Activated CD8-positive, alpha-beta memory T cell treated with anti-CD3 and anti-CD28 coated beads, Interleukin-2, amount 10 ng/mL, durations not matched to agents 7 days and 5 days (primary cell): ENCODE results near the gene MCF2L2. TPM values are rescaled to one million over a fixed set of nuclear protein-coding genes. Genes with fewer than 3 reads are reported as not detected.

Source experiments
- ATAC-seq: fragments of 150-1000 bp; cut with Tn5 transposase; one replicate; pipeline ENCODE4 v1.10.0; 2021; ENCODE audit warnings: moderate library complexity
- CTCF ChIA-PET: fragments of 350-600 bp; sonication (Branson Sonifier 250); formaldehyde crosslinking; loops from one replicate; lab custom pipeline; 2021; ENCODE audit warnings: antibody characterized with exemption; lab: Charles Lee
- DNase-seq: peaks from one replicate; pipeline ENCODE4 v3.0.0-alpha.2; 2020
- H3K27ac Mint-ChIP-seq: one replicate; pipeline ENCODE4 v1.8.0; 2021; ENCODE audit warnings: mild to moderate bottlenecking, mixed read lengths
- H3K27me3 Mint-ChIP-seq: one replicate; pipeline ENCODE4 v1.8.0; 2021; ENCODE audit warnings: mixed read lengths
- H3K36me3 Mint-ChIP-seq: one replicate; pipeline ENCODE4 v1.8.0; 2021; ENCODE audit warnings: mild to moderate bottlenecking, mixed read lengths
- H3K4me1 Mint-ChIP-seq: one replicate; pipeline ENCODE4 v1.8.0; 2021; ENCODE audit warnings: mixed read lengths
- H3K4me3 Mint-ChIP-seq: one replicate; pipeline ENCODE4 v1.8.0; 2021; ENCODE audit warnings: mild to moderate bottlenecking, moderate library complexity, mixed read lengths
- H3K9me3 Mint-ChIP-seq: one replicate; pipeline ENCODE4 v1.8.0; 2022; ENCODE audit warnings: low read depth, mixed read lengths
- total RNA-seq, 2 experiments: library from RNA; stranded (reverse); gene quantifications; one replicate each; pipeline ENCODE4 v1.2.3, GENCODE V29; 2021

Gene MCF2L2
- total RNA-seq, 2 experiments from 2014 or later, result 6.0 to 11.4 TPM

- no peak overlapping the region for H3K27ac Mint-ChIP-seq
Measured at GRCh38 chr3:183149915-183150750, 278.3 kb downstream of the MCF2L2 start.

GRCh38 chr3:183148056-183148455, 280.4 kb downstream of the MCF2L2 start:
- no peak overlapping the region for H3K4me3 Mint-ChIP-seq
- DNase-seq, result no peak
- ATAC-seq, result no peak
- H3K27ac Mint-ChIP-seq, result no peak overlapping the region
- H3K27me3 Mint-ChIP-seq, result no peaks in the 10 kb centered on the region
- peaks cover 24% of the 10 kb centered on the region for H3K36me3 Mint-ChIP-seq
- no peaks in the 10 kb centered on the region for H3K4me1 Mint-ChIP-seq
- CTCF ChIA-PET, result no interaction called here
- no peaks in the 10 kb centered on the region for H3K9me3 Mint-ChIP-seq

More at GRCh38 chr3:183149915-183150750, 278.3 kb downstream of the MCF2L2 start:
- no peak overlapping the region for H3K4me3 Mint-ChIP-seq
- CTCF ChIA-PET, result interaction anchor here (0.8 to 1.2 kb wide), 2 partner anchors 12 to 35 kb away, joined by 3 to 4 read pairs; partner anchors contain the start of gene LAMP3
- no peaks in the 10 kb centered on the region for H3K9me3 Mint-ChIP-seq
- H3K36me3 Mint-ChIP-seq, result peaks cover 28% of the 10 kb centered on the region
- ATAC-seq (no peak), DNase-seq (no peak)
- H3K27me3 Mint-ChIP-seq, result no peaks in the 10 kb centered on the region
- no peaks in the 10 kb centered on the region for H3K4me1 Mint-ChIP-seq

GRCh38 chr3:183144363-183144762, 284.1 kb downstream of the MCF2L2 start:
- no peaks in the 10 kb centered on the region for H3K9me3 Mint-ChIP-seq
- no peak overlapping the region for H3K4me3 Mint-ChIP-seq
- H3K4me1 Mint-ChIP-seq, result no peaks in the 10 kb centered on the region
- CTCF ChIA-PET, result no interaction called here
- H3K36me3 Mint-ChIP-seq, result peaks cover 20% of the 10 kb centered on the region
- H3K27me3 Mint-ChIP-seq, result no peaks in the 10 kb centered on the region
- ATAC-seq (no peak), DNase-seq (no peak)
- no peak overlapping the region for H3K27ac Mint-ChIP-seq

- no peak for DNase-seq
- Mint-ChIP-seq H3K4me3 (no peak overlapping the region), H3K36me3 (peaks cover 31% of the 10 kb centered on the region), H3K27me3 (no peaks in the 10 kb centered on the region), H3K9me3 (no peaks in the 10 kb centered on the region), H3K4me1 (no peaks in the 10 kb centered on the region), H3K27ac (no peak overlapping the region)
- ATAC-seq, result no peak
- CTCF ChIA-PET, result interaction anchor here (1.4 kb wide), 1 partner anchor 20 kb away, joined by 5 read pairs; no protein-coding TSS in a partner anchor
Measured at GRCh38 chr3:183142199-183142598, 286.2 kb downstream of the MCF2L2 start.

- Mint-ChIP-seq H3K27ac (no peak overlapping the region), H3K4me3 (no peak overlapping the region), H3K27me3 (no peaks in the 10 kb centered on the region), H3K4me1 (no peaks in the 10 kb centered on the region), H3K36me3 (peaks cover 62% of the 10 kb centered on the region), H3K9me3 (no peaks in the 10 kb centered on the region)
- ATAC-seq (no peak), DNase-seq (no peak)
- CTCF ChIA-PET, result interaction anchor here (1.1 kb wide), 1 partner anchor 251 kb away, joined by 3 read pairs; no protein-coding TSS in a partner anchor
Measured at GRCh38 chr3:183134844-183135243, 293.6 kb downstream of the MCF2L2 start.

GRCh38 chr3:183132409-183132808, 296.0 kb downstream of the MCF2L2 start:
- Mint-ChIP-seq H3K27ac (no peak overlapping the region), H3K4me3 (no peak overlapping the region), H3K4me1 (no peaks in the 10 kb centered on the region), H3K9me3 (peaks cover 11% of the 10 kb centered on the region), H3K27me3 (no peaks in the 10 kb centered on the region), H3K36me3 (peaks cover 65% of the 10 kb centered on the region)
- ATAC-seq (no peak), DNase-seq (no peak)
- CTCF ChIA-PET, result no interaction called here

- ATAC-seq (no peak), DNase-seq (no peak)
- H3K36me3 Mint-ChIP-seq, result peaks cover 63% of the 10 kb centered on the region
- no peaks in the 10 kb centered on the region for H3K27me3 Mint-ChIP-seq
- no peaks in the 10 kb centered on the region for H3K4me1 Mint-ChIP-seq
- H3K27ac Mint-ChIP-seq, result no peak overlapping the region
- CTCF ChIA-PET, result no interaction called here
- no peak overlapping the region for H3K4me3 Mint-ChIP-seq
- peaks cover 11% of the 10 kb centered on the region for H3K9me3 Mint-ChIP-seq
Measured at GRCh38 chr3:183131735-183132134, 296.7 kb downstream of the MCF2L2 start.

GRCh38 chr3:183131186-183131725, 297.2 kb downstream of the MCF2L2 start:
- no peak overlapping the region for H3K27ac Mint-ChIP-seq
- peaks cover 63% of the 10 kb centered on the region for H3K36me3 Mint-ChIP-seq
- no peaks in the 10 kb centered on the region for H3K27me3 Mint-ChIP-seq
- no peaks in the 10 kb centered on the region for H3K4me1 Mint-ChIP-seq
- DNase-seq, result no peak
- ATAC-seq, result no peak
- CTCF ChIA-PET, result no interaction called here
- peaks cover 11% of the 10 kb centered on the region for H3K9me3 Mint-ChIP-seq
- H3K4me3 Mint-ChIP-seq, result no peak overlapping the region

GRCh38 chr3:183129243-183129642, 299.2 kb downstream of the MCF2L2 start:
- Mint-ChIP-seq H3K27ac (no peak overlapping the region), H3K36me3 (peaks cover 54% of the 10 kb centered on the region), H3K9me3 (peaks cover 11% of the 10 kb centered on the region), H3K4me3 (no peak overlapping the region), H3K27me3 (no peaks in the 10 kb centered on the region), H3K4me1 (no peaks in the 10 kb centered on the region)
- no peak for ATAC-seq
- CTCF ChIA-PET, result interaction anchor here (0.8 to 1.8 kb wide), 2 partner anchors 10 to 254 kb away, joined by 3 to 7 read pairs; no protein-coding TSS in a partner anchor
- no peak for DNase-seq

- Mint-ChIP-seq H3K4me1 (no peaks in the 10 kb centered on the region), H3K9me3 (peaks cover 11% of the 10 kb centered on the region), H3K27me3 (no peaks in the 10 kb centered on the region), H3K4me3 (no peak overlapping the region), H3K36me3 (peaks cover 49% of the 10 kb centered on the region), H3K27ac (no peak overlapping the region)
- CTCF ChIA-PET, result interaction anchor here (0.8 to 1.8 kb wide), 2 partner anchors 10 to 255 kb away, joined by 3 to 7 read pairs; no protein-coding TSS in a partner anchor
- no peak for DNase-seq
- ATAC-seq, result no peak
Measured at GRCh38 chr3:183128709-183129108, 299.7 kb downstream of the MCF2L2 start.

Other genes starting within 250 kb of the MCF2L2 start
- gene B3GNT5, start 175.4 kb downstream of the MCF2L2 start, total RNA-seq, result 1 to 10 TPM in 1 of 2 experiments, under 1 TPM in 1; 0.26 to 1.3 TPM
- 10 to 100 TPM; 30.9 to 31.5 TPM for gene KLHL6, start 127.1 kb upstream of the MCF2L2 start, total RNA-seq
- gene KLHL24, start 207.0 kb upstream of the MCF2L2 start, total RNA-seq, result 10 to 100 TPM; 14.4 to 16.9 TPM